Measurements from ENCODE around the gene CDK9.

The CDK9 gene

GRCh38 chr9:127768698-127769097 lies 17.1 kb upstream of the CDK9 start:
- TF ChIP-seq CTCF (IDR thresholded peaks at IDR 0.05; ENCODE audit: borderline replicate concordance, control extremely low read depth, extremely low read depth, insufficient read depth, missing control alignments), result no peak
- DNase-seq (ENCODE audit: low spot score), result no peak
- in situ Hi-C loops (cut with MboI; ENCODE audit: low sequenced_read_pairs, unreplicated experiment), result no loop called here

GRCh38 chr9:127769101-127769500 lies 16.7 kb upstream of the CDK9 start:
- TF ChIP-seq CTCF (IDR thresholded peaks at IDR 0.05; ENCODE audit: borderline replicate concordance, control extremely low read depth, extremely low read depth, insufficient read depth, missing control alignments), result no peak
- no peak for DNase-seq (ENCODE audit: low spot score)

GRCh38 chr9:127769929-127770582 lies 15.8 kb upstream of the CDK9 start:
- in situ Hi-C loops (cut with MboI; ENCODE audit: low sequenced_read_pairs, unreplicated experiment), result no loop called here
- DNase-seq (ENCODE audit: low spot score), result no peak
- TF ChIP-seq CTCF (IDR thresholded peaks at IDR 0.05; ENCODE audit: borderline replicate concordance, control extremely low read depth, extremely low read depth, insufficient read depth, missing control alignments), result no peak

More at GRCh38 chr9:127769101-127769500, 16.7 kb upstream of the CDK9 start:
- in situ Hi-C loops (cut with MboI; ENCODE audit: low sequenced_read_pairs, unreplicated experiment), result no loop called here

- no peak for TF ChIP-seq CTCF (IDR thresholded peaks at IDR 0.05; ENCODE audit: borderline replicate concordance, control extremely low read depth, extremely low read depth, insufficient read depth, missing control alignments)
- in situ Hi-C loops (cut with MboI; ENCODE audit: low sequenced_read_pairs, unreplicated experiment), result no loop called here
- DNase-seq (ENCODE audit: low spot score), result no peak
Measured at GRCh38 chr9:127770583-127770904, 15.3 kb upstream of the CDK9 start.

- peak; percentile 98 for DNase-seq (ENCODE audit: low spot score)
- no peak for TF ChIP-seq CTCF (IDR thresholded peaks at IDR 0.05; ENCODE audit: borderline replicate concordance, control extremely low read depth, extremely low read depth, insufficient read depth, missing control alignments)
- in situ Hi-C loops (cut with MboI; ENCODE audit: low sequenced_read_pairs, unreplicated experiment), result no loop called here
Measured at GRCh38 chr9:127770905-127771569, 14.8 kb upstream of the CDK9 start.

GRCh38 chr9:127771570-127772189 lies 14.2 kb upstream of the CDK9 start:
- TF ChIP-seq CTCF (IDR thresholded peaks at IDR 0.05; ENCODE audit: borderline replicate concordance, control extremely low read depth, extremely low read depth, insufficient read depth, missing control alignments), result no peak
- DNase-seq (ENCODE audit: low spot score), result no peak
- in situ Hi-C loops (cut with MboI; ENCODE audit: low sequenced_read_pairs, unreplicated experiment), result no loop called here

Measured in GM13976 (cell line).